Measurements from ENCODE around the gene MGAT1.
A peak's percentile ranks its signal among the peaks of the same experiment; 100 is the strongest.

Gene MGAT1

DNA sequence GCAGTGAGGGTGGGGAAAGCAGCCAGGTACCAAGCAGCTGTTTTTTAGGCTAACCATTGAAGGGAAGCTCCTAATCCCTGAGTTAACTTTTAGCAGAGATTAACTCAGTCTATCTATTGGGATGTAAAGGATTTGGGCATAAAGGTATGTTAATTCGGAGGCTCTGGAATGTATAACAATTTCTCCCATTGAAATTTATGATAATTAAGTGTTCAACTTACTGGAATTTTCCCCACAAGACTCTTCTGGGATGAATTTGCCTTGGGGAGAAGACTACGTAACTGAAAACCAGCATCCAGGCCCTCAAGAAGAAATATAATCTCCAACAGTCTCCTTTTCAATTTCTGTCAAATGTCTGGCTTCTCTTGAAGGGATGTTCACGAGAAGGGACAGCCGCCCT lies 34.9 kb upstream of the MGAT1 start (continued):
- TF ChIP-seq TOX (CRISPR knock-in tag; IDR thresholded peaks at IDR 0.05; ENCODE audit: borderline replicate concordance) (no peak), ISL1 (CRISPR knock-in tag; IDR thresholded peaks at IDR 0.05) (no peak), SNAI2 (CRISPR knock-in tag; IDR thresholded peaks at IDR 0.05) (no peak), ZNF8 (CRISPR knock-in tag; IDR thresholded peaks at IDR 0.05) (no peak), CREB5 (CRISPR knock-in tag; IDR thresholded peaks at IDR 0.05; ENCODE audit: low read depth) (no peak), CSDC2 (CRISPR knock-in tag; IDR thresholded peaks at IDR 0.05) (no peak), ZC3H10 (CRISPR knock-in tag; IDR thresholded peaks at IDR 0.05) (no peak), RARB (CRISPR knock-in tag; IDR thresholded peaks at IDR 0.05) (no peak)
- TF ChIP-seq, protein P1, sequence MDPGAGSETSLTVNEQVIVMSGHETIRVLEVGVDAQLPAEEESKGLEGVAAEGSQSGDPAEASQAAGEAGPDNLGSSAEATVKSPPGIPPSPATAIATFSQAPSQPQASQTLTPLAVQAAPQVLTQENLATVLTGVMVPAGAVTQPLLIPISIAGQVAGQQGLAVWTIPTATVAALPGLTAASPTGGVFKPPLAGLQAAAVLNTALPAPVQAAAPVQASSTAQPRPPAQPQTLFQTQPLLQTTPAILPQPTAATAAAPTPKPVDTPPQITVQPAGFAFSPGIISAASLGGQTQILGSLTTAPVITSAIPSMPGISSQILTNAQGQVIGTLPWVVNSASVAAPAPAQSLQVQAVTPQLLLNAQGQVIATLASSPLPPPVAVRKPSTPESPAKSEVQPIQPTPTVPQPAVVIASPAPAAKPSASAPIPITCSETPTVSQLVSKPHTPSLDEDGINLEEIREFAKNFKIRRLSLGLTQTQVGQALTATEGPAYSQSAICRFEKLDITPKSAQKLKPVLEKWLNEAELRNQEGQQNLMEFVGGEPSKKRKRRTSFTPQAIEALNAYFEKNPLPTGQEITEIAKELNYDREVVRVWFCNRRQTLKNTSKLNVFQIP (CRISPR knock-in tag; IDR thresholded peaks at IDR 0.05; ENCODE audit: borderline replicate concordance, low read depth): no peak

DNA sequence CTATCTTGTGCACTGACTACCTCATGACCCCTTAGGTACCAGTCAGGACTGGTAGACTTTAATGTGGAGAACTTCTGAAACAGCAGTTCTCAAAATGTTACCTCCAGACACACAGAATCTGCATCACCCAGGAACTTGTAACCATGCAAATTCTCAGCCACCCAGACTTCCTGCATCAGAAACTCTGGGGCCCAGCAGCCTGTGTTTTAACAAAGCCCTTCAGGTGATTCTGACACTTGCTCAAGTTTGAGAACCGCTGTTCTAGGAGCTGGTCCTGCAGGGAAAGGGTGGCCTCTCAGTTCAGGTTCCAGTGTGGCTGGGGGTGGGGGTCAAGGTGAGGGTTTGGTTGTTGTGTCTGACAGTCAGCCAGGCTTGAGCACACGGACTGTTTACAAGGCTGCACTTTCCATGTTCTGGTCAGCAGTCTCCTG lies 30.0 kb upstream of the MGAT1 start:
- no peak for TF ChIP-seq CSDC2 (CRISPR knock-in tag; IDR thresholded peaks at IDR 0.05)
- TF ChIP-seq, protein P2, sequence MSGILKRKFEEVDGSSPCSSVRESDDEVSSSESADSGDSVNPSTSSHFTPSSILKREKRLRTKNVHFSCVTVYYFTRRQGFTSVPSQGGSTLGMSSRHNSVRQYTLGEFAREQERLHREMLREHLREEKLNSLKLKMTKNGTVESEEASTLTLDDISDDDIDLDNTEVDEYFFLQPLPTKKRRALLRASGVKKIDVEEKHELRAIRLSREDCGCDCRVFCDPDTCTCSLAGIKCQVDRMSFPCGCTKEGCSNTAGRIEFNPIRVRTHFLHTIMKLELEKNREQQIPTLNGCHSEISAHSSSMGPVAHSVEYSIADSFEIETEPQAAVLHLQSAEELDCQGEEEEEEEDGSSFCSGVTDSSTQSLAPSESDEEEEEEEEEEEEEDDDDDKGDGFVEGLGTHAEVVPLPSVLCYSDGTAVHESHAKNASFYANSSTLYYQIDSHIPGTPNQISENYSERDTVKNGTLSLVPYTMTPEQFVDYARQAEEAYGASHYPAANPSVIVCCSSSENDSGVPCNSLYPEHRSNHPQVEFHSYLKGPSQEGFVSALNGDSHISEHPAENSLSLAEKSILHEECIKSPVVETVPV (CRISPR knock-in tag; IDR thresholded peaks at IDR 0.05): no peak
- no peak for TF ChIP-seq ZNF565 (CRISPR knock-in tag; conservative IDR thresholded peaks at IDR 0.05; ENCODE audit: low read depth)
- no peak for TF ChIP-seq TOX (CRISPR knock-in tag; IDR thresholded peaks at IDR 0.05; ENCODE audit: borderline replicate concordance)
- TF ChIP-seq PATZ1 (CRISPR knock-in tag; IDR thresholded peaks at IDR 0.05; ENCODE audit: borderline replicate concordance): no peak
- no peak for TF ChIP-seq OSR1 (CRISPR knock-in tag; IDR thresholded peaks at IDR 0.05)
- TF ChIP-seq ESRRG (CRISPR knock-in tag; IDR thresholded peaks at IDR 0.05): no peak
- TF ChIP-seq BACH2 (CRISPR knock-in tag; IDR thresholded peaks at IDR 0.05; ENCODE audit: borderline replicate concordance): no peak
- TF ChIP-seq CREB5 (CRISPR knock-in tag; IDR thresholded peaks at IDR 0.05; ENCODE audit: low read depth): no peak
- TF ChIP-seq PPARA (CRISPR knock-in tag; IDR thresholded peaks at IDR 0.05; ENCODE audit: borderline replicate concordance): no peak
- TF ChIP-seq ZC3H10 (CRISPR knock-in tag; IDR thresholded peaks at IDR 0.05): no peak
- no peak for TF ChIP-seq GLIS3 (CRISPR knock-in tag; IDR thresholded peaks at IDR 0.05)
- no peak for ATAC-seq

GRCh38 chr5:180831139-180832093 lies 28.8 kb upstream of the MGAT1 start:
- peak; percentile 98 for ATAC-seq
- no peak for TF ChIP-seq RARB (CRISPR knock-in tag; IDR thresholded peaks at IDR 0.05)
- TF ChIP-seq TOX (CRISPR knock-in tag; IDR thresholded peaks at IDR 0.05; ENCODE audit: borderline replicate concordance): no peak
- TF ChIP-seq, protein P2 (CRISPR knock-in tag; IDR thresholded peaks at IDR 0.05): no peak
- TF ChIP-seq, protein P1 (CRISPR knock-in tag; IDR thresholded peaks at IDR 0.05; ENCODE audit: borderline replicate concordance, low read depth): no peak
- TF ChIP-seq ZNF565 (CRISPR knock-in tag; conservative IDR thresholded peaks at IDR 0.05; ENCODE audit: low read depth): no peak
- TF ChIP-seq BACH2 (CRISPR knock-in tag; IDR thresholded peaks at IDR 0.05; ENCODE audit: borderline replicate concordance): no peak
- no peak for TF ChIP-seq SNAI2 (CRISPR knock-in tag; IDR thresholded peaks at IDR 0.05)
